ENCODE results near the gene GFRA1. TPM values are rescaled to one million over a fixed set of nuclear protein-coding genes. Genes with fewer than 3 reads are reported as not detected.

The GFRA1 gene
- total and polyA plus RNA-seq, 10 donors = 0.52 to 36.5 (median 4.5) TPM

GRCh38 chr10:116262678-116263077 is 10.3 kb downstream of the GFRA1 start:
- no peaks in the 10 kb centered on the region for H3K36me3 ChIP-seq
- no peak for TF ChIP-seq CTCF (IDR thresholded peaks at IDR 0.05 in 8 of 11, conservative IDR thresholded peaks at IDR 0.05 in 3 of 11)
- TF ChIP-seq POLR2A (IDR thresholded peaks at IDR 0.05) = no peak
- TF ChIP-seq POLR2AphosphoS5 (IDR thresholded peaks at IDR 0.05) = no peak
- H3K4me1 ChIP-seq = no peaks in the 10 kb centered on the region
- intact Hi-C loops (cut with DNase I; ENCODE audit: low total_unique reads) = no loop called here
- no peak overlapping the region for H3K4me3 ChIP-seq
- DNase-seq = no peak
- 63 to 81% (median 77%) methylated on average over 3 of the region's 3 CpGs for WGBS, 5 donors
- no peaks in the 10 kb centered on the region for H3K9me3 ChIP-seq
- no peak overlapping the region for H3K27ac ChIP-seq
- H3K27me3 ChIP-seq (replicated peaks in 1 of 7) = peaks cover 0 to 19% (median 4%) of the 10 kb centered on the region in 7 donors

- Histone ChIP-seq H3K27me3 (replicated peaks in 1 of 7) (peaks cover 0 to 18% (median 0%) of the 10 kb centered on the region in 7 donors), H3K9me3 (no peaks in the 10 kb centered on the region), H3K36me3 (no peaks in the 10 kb centered on the region), H3K4me1 (no peaks in the 10 kb centered on the region), H3K4me3 (no peak overlapping the region), H3K27ac (no peak overlapping the region)
- DNase-seq = no peak
- WGBS, 5 donors = 34 to 43% (median 39%) methylated on average over 2 of the region's 2 CpGs
- TF ChIP-seq POLR2A (IDR thresholded peaks at IDR 0.05) = no peak
- TF ChIP-seq POLR2AphosphoS5 (IDR thresholded peaks at IDR 0.05) = no peak
- no peak for TF ChIP-seq CTCF (IDR thresholded peaks at IDR 0.05 in 8 of 11, conservative IDR thresholded peaks at IDR 0.05 in 3 of 11)
- intact Hi-C loops (cut with DNase I; ENCODE audit: low total_unique reads) = no loop called here
Measured at GRCh38 chr10:116260599-116260998, 12.4 kb downstream of the GFRA1 start.

GRCh38 chr10:116259638-116260037 is 13.4 kb downstream of the GFRA1 start:
- 83 to 92% (median 84%) methylated on average over 3 of the region's 3 CpGs for WGBS, 5 donors
- intact Hi-C loops (cut with DNase I; ENCODE audit: low total_unique reads) = no loop called here
- H3K36me3 ChIP-seq = no peaks in the 10 kb centered on the region
- H3K4me1 ChIP-seq = no peaks in the 10 kb centered on the region
- H3K27me3 ChIP-seq (replicated peaks in 1 of 7) = peaks cover 0 to 17% (median 0%) of the 10 kb centered on the region in 7 donors
- no peaks in the 10 kb centered on the region for H3K9me3 ChIP-seq
- DNase-seq = no peak
- H3K27ac ChIP-seq = no peak overlapping the region
- TF ChIP-seq POLR2AphosphoS5 (IDR thresholded peaks at IDR 0.05) (no peak), POLR2A (IDR thresholded peaks at IDR 0.05) (no peak), CTCF (IDR thresholded peaks at IDR 0.05 in 8 of 11, conservative IDR thresholded peaks at IDR 0.05 in 3 of 11) (no peak)
- no peak overlapping the region for H3K4me3 ChIP-seq

GRCh38 chr10:116257785-116258184 is 15.2 kb downstream of the GFRA1 start:
- H3K27ac ChIP-seq = no peak overlapping the region
- no peaks in the 10 kb centered on the region for H3K4me1 ChIP-seq
- H3K27me3 ChIP-seq (replicated peaks in 1 of 7) = peaks cover 0 to 17% (median 0%) of the 10 kb centered on the region in 7 donors
- TF ChIP-seq POLR2AphosphoS5 (IDR thresholded peaks at IDR 0.05) = no peak
- TF ChIP-seq CTCF (IDR thresholded peaks at IDR 0.05 in 8 of 11, conservative IDR thresholded peaks at IDR 0.05 in 3 of 11) = no peak
- no peak for TF ChIP-seq POLR2A (IDR thresholded peaks at IDR 0.05)
- no peaks in the 10 kb centered on the region for H3K9me3 ChIP-seq
- H3K4me3 ChIP-seq = no peak overlapping the region
- 82 to 90% (median 89%) methylated on average over 5 of the region's 5 CpGs for WGBS, 5 donors
- intact Hi-C loops (cut with DNase I; ENCODE audit: low total_unique reads) = no loop called here
- DNase-seq = no peak
- no peaks in the 10 kb centered on the region for H3K36me3 ChIP-seq

Data from spleen (tissue), 11 donors.